Inferior parietal cortex (tissue), 1 donor: ENCODE data around the gene KCNQ1OT1.

ENCODE experiments used
- DNase-seq: peaks from one replicate; pipeline ENCODE4 v3.0.0-alpha.2; 2016; ENCODE audit errors: extremely low spot score

The KCNQ1OT1 gene

GRCh38 chr11:2669634-2670469 is 29.9 kb downstream of the KCNQ1OT1 start:
- no peak for DNase-seq

- no peak for DNase-seq
These were observed 30.9 kb downstream of the KCNQ1OT1 start for GRCh38 chr11:2668876-2669275.

GRCh38 chr11:2667940-2668339 is 31.9 kb downstream of the KCNQ1OT1 start:
- DNase-seq: no peak

- DNase-seq: no peak
These were observed 32.8 kb downstream of the KCNQ1OT1 start for GRCh38 chr11:2666828-2667570.

GRCh38 chr11:2666401-2666741 is 33.4 kb downstream of the KCNQ1OT1 start:
- no peak for DNase-seq

- DNase-seq: no peak
These were observed 34.0 kb downstream of the KCNQ1OT1 start for GRCh38 chr11:2665526-2666400.

GRCh38 chr11:2664791-2665525 is 34.8 kb downstream of the KCNQ1OT1 start:
- no peak for DNase-seq

GRCh38 chr11:2664376-2664775 is 35.4 kb downstream of the KCNQ1OT1 start:
- no peak for DNase-seq

- DNase-seq: no peak
These were observed 35.9 kb downstream of the KCNQ1OT1 start for GRCh38 chr11:2663915-2664314.

GRCh38 chr11:2663506-2663905 is 36.3 kb downstream of the KCNQ1OT1 start:
- no peak for DNase-seq

- DNase-seq: no peak
These were observed 37.1 kb downstream of the KCNQ1OT1 start for GRCh38 chr11:2662430-2663299.

GRCh38 chr11:2662024-2662312 is 37.8 kb downstream of the KCNQ1OT1 start:
- DNase-seq: no peak

GRCh38 chr11:2661173-2662023 is 38.4 kb downstream of the KCNQ1OT1 start:
- DNase-seq: no peak

- no peak for DNase-seq
These were observed 39.3 kb downstream of the KCNQ1OT1 start for GRCh38 chr11:2660357-2660939.

GRCh38 chr11:2657697-2658284 is 42.0 kb downstream of the KCNQ1OT1 start:
- no peak for DNase-seq

- DNase-seq: no peak
These were observed 42.9 kb downstream of the KCNQ1OT1 start for GRCh38 chr11:2656859-2657258.

GRCh38 chr11:2655834-2656622 is 43.8 kb downstream of the KCNQ1OT1 start:
- no peak for DNase-seq

- DNase-seq: no peak
These were observed 44.6 kb downstream of the KCNQ1OT1 start for GRCh38 chr11:2655016-2655719.
